Ishikawa (cell line): ENCODE data around the gene SNX11.

ENCODE experiments used
- CEBPB ChIP-seq: IDR thresholded peaks from 2 replicates; pipeline ENCODE4 v1.6.1; 2012
- EGR1 ChIP-seq: IDR thresholded peaks from 2 replicates; pipeline ENCODE4 v1.6.1; 2012
- EP300 ChIP-seq: IDR thresholded peaks from 2 replicates; pipeline ENCODE4 v1.6.1; 2012; ENCODE audit warnings: borderline replicate concordance
- FOXM1 ChIP-seq: IDR thresholded peaks from 2 replicates; pipeline ENCODE4 v1.6.1; 2012; ENCODE audit warnings: low read depth, borderline replicate concordance
- MAX ChIP-seq: IDR thresholded peaks from 2 replicates; pipeline ENCODE4 v1.6.1; 2012
- REST ChIP-seq: IDR thresholded peaks from 2 replicates; pipeline ENCODE4 v1.6.1; 2012; ENCODE audit warnings: low read depth, mild to moderate bottlenecking
- TAF1 ChIP-seq: IDR thresholded peaks from 2 replicates; pipeline ENCODE4 v1.6.1; 2012; ENCODE audit warnings: low read depth, mild to moderate bottlenecking
- TCF12 ChIP-seq: IDR thresholded peaks from 2 replicates; pipeline ENCODE4 v1.6.1; 2012; ENCODE audit warnings: low read depth
- USF1 ChIP-seq: IDR thresholded peaks from 2 replicates; pipeline ENCODE4 v1.6.1; 2012

- no peak for TF ChIP-seq MAX
- TF ChIP-seq TAF1: no peak
- TF ChIP-seq FOXM1: no peak
- TF ChIP-seq TCF12: no peak
- TF ChIP-seq EP300: no peak
- TF ChIP-seq USF1: no peak
- TF ChIP-seq EGR1: no peak
- TF ChIP-seq REST: no peak
- no peak for TF ChIP-seq CEBPB
Observed at GRCh38 chr17:48128400-48128799, 20.8 kb downstream of the SNX11 start.
